Muscle of back (tissue), 11 donors: ENCODE measurements around the gene SNX9. TPM values are rescaled to one million over a fixed set of nuclear protein-coding genes. Genes with fewer than 3 reads are reported as not detected.
"Not testable (repeated sequence)": the region's sequence is repeated elsewhere in the genome, so short reads cannot be mapped to it uniquely, and the experiment has no call there.

Source experiments
- DNase-seq, 3 donors: peaks; one replicate each; pipeline versions ENCODE4 v3.0.0 to v3.0.0-alpha.2; 2013
- polyA plus RNA-seq, 10 donors: library from polyadenylated mRNA; unstranded; fragments of 120-200 nt; gene quantifications; one replicate each; pipeline ENCODE4 v1.2.1, GENCODE V29; 2013; ENCODE audit not compliant: insufficient read length in 10 of 10

Gene SNX9
- polyA plus RNA-seq, 10 donors, result 21.4 to 30.4 (median 26.4) TPM

DNA sequence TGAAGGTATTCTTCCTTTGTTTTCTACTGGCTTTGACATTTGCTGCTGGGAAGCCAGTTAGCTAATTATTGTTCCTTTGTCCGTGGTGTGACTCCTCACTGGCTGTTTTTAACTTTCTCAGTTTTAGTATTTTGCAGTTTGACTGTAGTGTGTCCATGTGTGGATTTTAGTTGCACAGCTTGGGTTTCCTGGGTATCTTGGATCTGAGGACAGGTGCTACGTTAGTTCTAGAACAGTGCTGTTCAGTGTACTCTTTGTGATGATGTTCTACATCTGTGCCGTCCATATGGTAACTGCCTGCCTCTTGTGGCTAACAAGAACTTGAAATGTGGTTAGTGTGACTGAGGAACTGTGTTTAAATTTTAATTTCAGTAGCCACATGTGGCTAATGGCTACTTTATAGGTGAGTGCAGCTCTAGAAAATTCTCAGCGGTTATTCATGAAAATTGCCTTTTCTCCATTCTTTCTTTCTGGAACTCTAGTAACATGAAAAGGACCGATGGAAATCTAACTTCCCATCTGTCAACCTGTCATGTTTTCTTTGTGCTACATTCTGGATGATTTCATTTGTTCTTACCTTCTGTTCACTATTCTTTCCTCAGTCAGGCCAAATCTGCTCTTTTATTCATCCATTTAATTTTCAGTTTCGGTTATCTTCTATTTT is 7.4 kb downstream of the SNX9 start:
- DNase-seq, result no peak

DNA sequence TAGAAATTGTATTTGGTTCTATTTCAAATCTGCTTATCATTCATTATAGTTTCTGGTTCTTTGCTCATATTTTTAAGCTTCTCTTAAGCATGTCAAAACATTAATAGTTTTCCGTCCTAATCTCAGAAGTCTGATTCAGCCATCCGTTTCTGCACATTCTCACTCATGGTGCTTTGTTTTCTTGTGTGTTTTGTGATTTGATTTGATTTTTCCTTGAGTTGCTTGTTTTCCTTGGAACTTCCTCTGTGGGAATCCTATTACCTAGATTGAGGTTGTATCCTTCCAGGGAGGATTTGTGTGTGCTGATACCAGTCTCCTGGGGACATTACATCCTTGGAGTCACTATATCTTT is 7.9 kb downstream of the SNX9 start:
- no peak for DNase-seq

- DNase-seq, result no peak
Measured at GRCh38 chr6:157831424-157832249, 8.6 kb downstream of the SNX9 start.

GRCh38 chr6:157832250-157832967 is 9.4 kb downstream of the SNX9 start:
- no peak for DNase-seq

GRCh38 chr6:157834549-157834948 is 11.5 kb downstream of the SNX9 start:
- no peak for DNase-seq

DNA sequence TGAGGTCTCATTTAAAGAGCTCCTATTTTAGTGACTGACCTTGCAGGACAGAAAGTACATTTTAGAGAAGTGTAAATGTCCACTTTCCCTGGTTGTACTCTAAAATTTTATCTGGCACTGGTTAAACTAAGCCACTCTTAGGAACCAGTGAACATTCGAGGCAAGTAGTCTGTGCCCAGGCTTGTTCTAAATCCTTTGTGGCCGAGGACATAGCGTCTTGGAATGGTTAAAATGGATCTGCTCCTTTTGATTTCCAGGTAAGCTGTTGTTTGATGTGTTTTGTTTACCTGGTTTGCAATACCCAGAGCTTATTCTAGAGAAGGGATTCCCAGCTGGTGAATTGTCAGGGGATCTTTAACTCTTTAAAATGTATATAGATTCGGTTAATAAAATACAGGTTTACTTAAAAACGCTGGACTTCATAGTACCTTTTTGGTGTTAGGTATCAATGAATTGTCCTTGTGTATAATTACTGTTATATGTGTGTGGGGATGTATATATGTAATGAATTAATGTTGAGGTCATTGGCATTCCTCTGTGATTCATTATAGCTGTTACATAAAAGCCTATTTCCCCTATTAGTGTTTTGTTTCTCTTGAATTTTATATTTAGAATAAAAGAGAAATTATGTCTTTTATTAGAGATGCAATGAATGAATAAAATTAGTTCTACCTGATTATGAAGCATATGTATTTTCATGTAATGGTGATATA is 15.8 kb downstream of the SNX9 start:
- DNase-seq, result no peak

GRCh38 chr6:157839606-157840005 is 16.6 kb downstream of the SNX9 start:
- no peak for DNase-seq

GRCh38 chr6:157840261-157840660 is 17.2 kb downstream of the SNX9 start:
- no peak for DNase-seq

GRCh38 chr6:157840776-157841175 is 17.7 kb downstream of the SNX9 start:
- peak in 1 of 3 donors; percentile 58 for DNase-seq

DNA sequence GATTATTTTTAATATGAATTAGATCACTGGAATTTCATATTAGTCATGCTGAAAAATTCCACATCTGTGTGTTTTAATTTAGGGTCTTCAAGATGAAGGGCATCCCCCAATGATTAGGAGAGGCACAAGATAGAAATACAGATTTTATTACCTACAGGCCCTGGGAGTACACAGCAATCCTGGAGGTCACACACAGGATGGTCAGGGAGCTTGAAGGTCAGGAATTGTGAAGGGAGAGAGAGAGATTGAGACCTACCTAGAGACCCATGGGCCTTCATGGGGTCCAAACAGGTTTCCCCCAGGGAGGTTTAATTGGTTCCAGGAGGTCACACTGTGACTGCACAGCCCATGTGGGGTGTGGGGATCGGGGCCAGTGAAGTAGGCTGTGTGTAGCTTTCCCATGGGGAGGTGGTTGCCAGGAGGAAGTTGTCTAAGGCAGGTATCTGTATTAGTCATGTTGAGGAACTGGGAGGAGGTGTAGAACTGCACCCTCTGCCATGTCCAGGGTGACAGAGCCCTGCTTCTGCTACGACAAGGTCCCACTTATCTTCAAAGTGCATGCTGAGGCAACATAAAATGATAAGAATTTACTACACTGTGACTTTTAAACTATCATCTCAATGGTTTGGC is 18.3 kb downstream of the SNX9 start:
- DNase-seq, result no peak

DNA sequence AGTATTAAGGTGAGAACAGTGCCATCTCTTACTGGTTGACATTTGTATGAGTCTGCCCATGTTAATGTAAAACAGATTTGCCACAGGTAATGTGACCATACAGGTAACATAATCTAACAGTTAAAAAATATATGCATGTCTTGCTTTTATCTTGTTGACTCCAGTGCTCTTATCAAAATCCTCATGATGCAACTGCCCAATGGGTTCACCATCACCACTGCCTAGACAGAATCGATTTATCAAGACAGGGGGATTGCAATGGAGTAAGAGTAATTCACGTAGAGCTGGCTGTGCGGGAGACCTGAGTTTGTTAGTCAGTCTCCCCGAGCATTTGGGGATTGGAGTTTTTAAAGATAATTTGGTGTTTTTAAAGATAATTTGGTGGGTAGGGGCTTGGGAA is 19.2 kb downstream of the SNX9 start:
- DNase-seq, result no peak

DNA sequence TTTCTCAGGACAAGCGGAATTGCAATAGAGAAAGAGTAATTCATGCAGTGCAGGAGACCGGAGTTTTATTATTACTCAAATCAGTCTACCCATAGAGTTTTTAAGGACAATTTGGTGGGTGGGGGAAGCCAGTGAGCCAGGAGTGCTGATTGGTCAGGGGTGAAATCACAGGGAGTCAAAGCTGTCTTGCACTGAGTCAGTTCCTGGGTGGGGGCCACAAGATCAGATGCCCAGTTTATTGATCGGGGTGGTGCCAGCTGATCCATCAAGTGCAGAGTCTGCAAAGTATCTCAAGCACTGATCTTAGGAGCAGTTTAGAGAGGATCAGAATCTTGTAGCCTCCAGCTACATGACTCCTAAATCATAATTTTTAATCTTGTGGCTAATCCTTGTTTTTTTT is 21.1 kb downstream of the SNX9 start:
- not testable (repeated sequence) for DNase-seq

DNA sequence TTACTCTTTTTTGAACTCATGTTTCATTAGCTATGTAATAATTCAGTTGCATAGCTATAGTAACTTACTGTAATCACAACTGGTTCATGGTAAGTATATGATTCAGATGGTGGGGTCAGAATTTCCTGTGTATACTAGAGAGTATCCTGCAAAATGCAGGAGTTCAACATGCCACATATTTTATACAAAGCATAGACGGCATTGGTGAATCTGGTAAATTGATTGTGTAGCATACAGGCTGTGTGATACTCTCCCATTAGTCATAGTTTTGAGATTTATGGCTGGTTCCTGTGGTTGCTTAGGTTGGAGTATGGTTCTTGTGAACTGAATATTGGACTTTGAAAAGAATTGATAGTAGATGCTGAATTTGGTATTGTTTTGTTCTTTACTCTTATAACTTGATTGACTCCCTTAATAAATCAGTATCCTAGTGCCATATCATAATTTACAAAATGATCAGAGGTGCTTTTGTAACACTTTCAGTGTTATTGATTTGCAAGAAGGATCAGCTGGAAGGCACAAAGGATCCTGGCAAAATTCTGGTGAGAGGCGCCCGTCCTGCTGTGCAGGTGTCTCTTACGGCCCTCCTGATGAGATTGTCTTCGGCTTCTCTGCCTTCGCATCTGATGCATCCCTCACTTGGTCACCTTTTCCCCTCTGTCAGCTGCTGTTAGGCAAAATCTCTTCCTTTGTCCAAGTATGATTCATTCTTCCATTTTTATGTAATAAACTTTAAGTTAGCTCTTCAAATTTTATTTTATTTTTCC is 22.6 kb downstream of the SNX9 start:
- peak in 1 of 3 donors; percentile 22 for DNase-seq

DNA sequence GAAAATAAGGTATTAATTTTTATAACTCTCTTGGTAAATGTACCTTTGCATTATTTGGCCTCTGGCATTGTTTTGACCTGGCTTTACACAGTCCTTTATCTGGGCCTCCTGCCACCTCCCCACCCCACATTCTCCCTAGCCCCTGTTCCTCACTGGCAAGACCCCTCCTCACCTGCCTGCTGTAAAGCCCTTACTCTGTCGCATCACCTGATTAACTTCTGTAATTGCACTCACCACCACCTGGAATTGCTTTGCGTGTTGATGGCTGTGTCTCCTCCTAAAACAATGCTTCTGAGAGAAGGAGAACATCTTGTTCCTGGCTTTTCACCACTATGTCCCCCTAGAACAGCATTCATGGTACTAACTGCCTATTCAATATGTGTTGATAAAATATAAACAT is 24.8 kb downstream of the SNX9 start:
- DNase-seq, result no peak

DNA sequence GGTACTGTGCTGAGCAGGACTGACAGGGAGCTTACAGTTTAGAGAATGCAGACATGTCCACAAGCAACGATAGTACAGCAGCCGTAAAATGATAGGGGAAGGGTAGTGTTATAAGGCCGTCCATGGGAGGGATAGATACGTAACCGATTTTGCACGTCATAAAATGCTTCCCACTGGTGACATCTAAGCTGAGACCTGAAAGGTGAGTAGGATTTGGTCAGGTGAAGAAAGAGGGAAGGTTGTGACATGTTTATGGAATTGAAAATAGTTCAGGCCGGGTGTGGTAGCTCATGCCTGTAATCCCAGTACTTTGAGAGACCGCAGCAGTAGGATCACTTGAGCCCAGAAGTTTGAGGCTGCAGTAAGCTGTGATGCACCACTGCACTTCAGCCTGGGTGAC is 25.6 kb downstream of the SNX9 start:
- DNase-seq, result no peak

GRCh38 chr6:157849288-157850017 is 26.4 kb downstream of the SNX9 start:
- DNase-seq, result no peak

DNA sequence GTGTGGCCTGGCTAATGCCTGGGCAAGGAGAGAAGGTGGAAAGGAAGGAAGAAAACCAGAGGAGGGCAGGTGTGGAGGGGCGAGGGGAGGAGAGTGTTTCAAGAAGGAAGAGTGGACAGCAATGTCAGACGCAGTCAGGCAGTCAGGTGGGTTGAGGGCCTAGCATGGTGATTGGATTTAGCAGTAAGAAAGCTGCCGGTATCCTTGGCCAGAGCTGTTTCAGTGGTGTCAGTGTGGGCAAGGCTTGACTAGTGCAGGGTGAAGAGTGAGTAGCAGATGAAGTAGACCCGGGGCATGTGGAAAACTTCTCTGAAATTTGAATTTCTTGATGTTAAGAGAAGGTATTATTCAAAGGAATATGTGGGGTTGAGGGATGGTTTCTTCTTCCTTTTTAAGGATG is 27.0 kb downstream of the SNX9 start:
- DNase-seq, result no peak

- DNase-seq, result no peak
Measured at GRCh38 chr6:157853018-157853805, 30.2 kb downstream of the SNX9 start.

- no peak for DNase-seq
Measured at GRCh38 chr6:157853902-157854502, 31.0 kb downstream of the SNX9 start.
